Measurements from ENCODE around the gene SLC24A3. TPM values are rescaled to one million over a fixed set of nuclear protein-coding genes. Genes with fewer than 3 reads are reported as not detected.

Gene SLC24A3
- total and polyA plus RNA-seq, 2 of the 13 experiments (the other 11 are each of a cell fraction or from before 2014, with no cell fraction given), result not detected

DNA sequence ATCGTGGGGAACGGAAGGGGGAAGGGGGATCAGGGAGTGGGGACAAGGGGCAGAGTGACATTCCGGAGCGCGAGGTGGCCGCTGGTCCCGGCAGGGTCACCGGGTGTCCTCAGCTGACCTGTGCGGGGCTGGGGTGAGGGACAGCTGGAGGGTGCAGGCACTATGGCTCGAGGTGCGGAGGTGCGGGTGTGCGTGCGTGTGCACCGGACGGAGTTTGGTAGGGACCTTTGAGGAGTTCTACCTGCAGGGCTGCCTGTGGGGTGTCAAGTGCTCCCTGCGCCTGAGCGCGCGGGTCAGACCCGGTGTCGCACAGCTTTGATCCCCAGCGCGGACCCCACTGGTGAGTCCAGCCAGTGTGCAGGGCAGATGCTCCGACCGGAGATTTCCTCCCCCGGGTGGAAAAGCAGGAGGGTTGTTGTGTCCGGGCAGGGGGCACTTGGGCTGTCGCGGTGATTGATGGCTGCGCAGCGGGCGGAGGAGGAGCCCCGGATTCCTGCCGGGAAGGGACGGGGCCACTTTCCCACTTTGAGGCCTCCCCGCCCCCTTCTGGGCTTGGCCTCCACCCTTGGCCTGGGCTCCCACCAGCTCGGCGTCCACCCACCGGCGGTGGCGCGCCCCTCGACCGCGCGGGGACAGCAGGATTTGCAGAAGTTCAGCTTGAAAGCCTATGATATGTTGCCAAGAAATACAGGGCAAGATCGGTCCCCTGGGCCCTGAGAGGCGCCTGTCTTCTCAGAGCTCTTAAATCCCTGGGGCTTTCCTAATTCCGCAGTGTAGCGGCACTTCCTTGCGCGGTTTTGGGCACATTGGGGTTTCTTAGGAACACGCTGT is 546.3 kb downstream of the SLC24A3 start (continued):
- TF ChIP-seq ZNF432 (CRISPR knock-in tag; IDR thresholded peaks at IDR 0.05; ENCODE audit: borderline replicate concordance), result no peak
- no peak for TF ChIP-seq CAMTA2 (CRISPR knock-in tag; IDR thresholded peaks at IDR 0.05; ENCODE audit: borderline replicate concordance)
- TF ChIP-seq ZNF264 (CRISPR knock-in tag; IDR thresholded peaks at IDR 0.05), result no peak
- TF ChIP-seq, protein P1, sequence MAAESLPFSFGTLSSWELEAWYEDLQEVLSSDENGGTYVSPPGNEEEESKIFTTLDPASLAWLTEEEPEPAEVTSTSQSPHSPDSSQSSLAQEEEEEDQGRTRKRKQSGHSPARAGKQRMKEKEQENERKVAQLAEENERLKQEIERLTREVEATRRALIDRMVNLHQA (CRISPR knock-in tag; IDR thresholded peaks at IDR 0.05), result no peak
- TF ChIP-seq, protein P2, sequence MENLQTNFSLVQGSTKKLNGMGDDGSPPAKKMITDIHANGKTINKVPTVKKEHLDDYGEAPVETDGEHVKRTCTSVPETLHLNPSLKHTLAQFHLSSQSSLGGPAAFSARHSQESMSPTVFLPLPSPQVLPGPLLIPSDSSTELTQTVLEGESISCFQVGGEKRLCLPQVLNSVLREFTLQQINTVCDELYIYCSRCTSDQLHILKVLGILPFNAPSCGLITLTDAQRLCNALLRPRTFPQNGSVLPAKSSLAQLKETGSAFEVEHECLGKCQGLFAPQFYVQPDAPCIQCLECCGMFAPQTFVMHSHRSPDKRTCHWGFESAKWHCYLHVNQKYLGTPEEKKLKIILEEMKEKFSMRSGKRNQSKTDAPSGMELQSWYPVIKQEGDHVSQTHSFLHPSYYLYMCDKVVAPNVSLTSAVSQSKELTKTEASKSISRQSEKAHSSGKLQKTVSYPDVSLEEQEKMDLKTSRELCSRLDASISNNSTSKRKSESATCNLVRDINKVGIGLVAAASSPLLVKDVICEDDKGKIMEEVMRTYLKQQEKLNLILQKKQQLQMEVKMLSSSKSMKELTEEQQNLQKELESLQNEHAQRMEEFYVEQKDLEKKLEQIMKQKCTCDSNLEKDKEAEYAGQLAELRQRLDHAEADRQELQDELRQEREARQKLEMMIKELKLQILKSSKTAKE (CRISPR knock-in tag; IDR thresholded peaks at IDR 0.05; ENCODE audit: borderline replicate concordance), result no peak
- TF ChIP-seq ATF1 (CRISPR knock-in tag; IDR thresholded peaks at IDR 0.05), result no peak
- TF ChIP-seq MXI1 (IDR thresholded peaks at IDR 0.05; ENCODE audit: borderline replicate concordance, low read depth, low read length), result no peak
- TF ChIP-seq ELF3 (CRISPR knock-in tag; IDR thresholded peaks at IDR 0.05), result peak; percentile 50
- TF ChIP-seq MTF2 (CRISPR knock-in tag; IDR thresholded peaks at IDR 0.05; ENCODE audit: borderline replicate concordance), result peak; percentile 57; the same call in 1 of the 2 replicates
- no peak; the same call in 1 of the 2 replicates for TF ChIP-seq MEF2D (CRISPR knock-in tag; IDR thresholded peaks at IDR 0.05)
- TF ChIP-seq ZNF841 (CRISPR knock-in tag; IDR thresholded peaks at IDR 0.05; ENCODE audit: borderline replicate concordance), result no peak
- TF ChIP-seq, protein P3, sequence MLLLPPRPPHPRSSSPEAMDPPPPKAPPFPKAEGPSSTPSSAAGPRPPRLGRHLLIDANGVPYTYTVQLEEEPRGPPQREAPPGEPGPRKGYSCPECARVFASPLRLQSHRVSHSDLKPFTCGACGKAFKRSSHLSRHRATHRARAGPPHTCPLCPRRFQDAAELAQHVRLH (CRISPR knock-in tag; IDR thresholded peaks at IDR 0.05; ENCODE audit: borderline replicate concordance, low read depth), result 0 out of 2 replicates have a peak, but pooled peaks have one; percentile 43
- TF ChIP-seq, protein P4, sequence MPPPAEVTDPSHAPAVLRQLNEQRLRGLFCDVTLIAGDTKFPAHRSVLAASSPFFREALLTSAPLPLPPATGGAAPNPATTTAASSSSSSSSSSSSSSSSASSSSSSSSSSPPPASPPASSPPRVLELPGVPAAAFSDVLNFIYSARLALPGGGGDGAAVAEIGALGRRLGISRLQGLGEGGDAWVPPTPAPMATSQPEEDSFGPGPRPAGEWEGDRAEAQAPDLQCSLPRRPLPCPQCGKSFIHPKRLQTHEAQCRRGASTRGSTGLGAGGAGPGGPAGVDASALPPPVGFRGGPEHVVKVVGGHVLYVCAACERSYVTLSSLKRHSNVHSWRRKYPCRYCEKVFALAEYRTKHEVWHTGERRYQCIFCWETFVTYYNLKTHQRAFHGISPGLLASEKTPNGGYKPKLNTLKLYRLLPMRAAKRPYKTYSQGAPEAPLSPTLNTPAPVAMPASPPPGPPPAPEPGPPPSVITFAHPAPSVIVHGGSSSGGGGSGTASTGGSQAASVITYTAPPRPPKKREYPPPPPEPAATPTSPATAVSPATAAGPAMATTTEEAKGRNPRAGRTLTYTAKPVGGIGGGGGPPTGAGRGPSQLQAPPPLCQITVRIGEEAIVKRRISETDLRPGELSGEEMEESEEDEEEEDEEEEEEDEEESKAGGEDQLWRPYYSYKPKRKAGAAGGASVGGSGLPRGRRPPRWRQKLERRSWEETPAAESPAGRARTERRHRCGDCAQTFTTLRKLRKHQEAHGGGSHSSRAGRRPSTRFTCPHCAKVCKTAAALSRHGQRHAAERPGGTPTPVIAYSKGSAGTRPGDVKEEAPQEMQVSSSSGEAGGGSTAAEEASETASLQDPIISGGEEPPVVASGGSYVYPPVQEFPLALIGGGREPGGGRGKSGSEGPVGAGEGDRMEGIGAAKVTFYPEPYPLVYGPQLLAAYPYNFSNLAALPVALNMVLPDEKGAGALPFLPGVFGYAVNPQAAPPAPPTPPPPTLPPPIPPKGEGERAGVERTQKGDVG (CRISPR knock-in tag; IDR thresholded peaks at IDR 0.05; ENCODE audit: borderline replicate concordance), result 0 out of 2 replicates have a peak, but pooled peaks have one; percentile 39
- TF ChIP-seq MTA3 (CRISPR knock-in tag; IDR thresholded peaks at IDR 0.05), result no peak
- TF ChIP-seq, protein P5, sequence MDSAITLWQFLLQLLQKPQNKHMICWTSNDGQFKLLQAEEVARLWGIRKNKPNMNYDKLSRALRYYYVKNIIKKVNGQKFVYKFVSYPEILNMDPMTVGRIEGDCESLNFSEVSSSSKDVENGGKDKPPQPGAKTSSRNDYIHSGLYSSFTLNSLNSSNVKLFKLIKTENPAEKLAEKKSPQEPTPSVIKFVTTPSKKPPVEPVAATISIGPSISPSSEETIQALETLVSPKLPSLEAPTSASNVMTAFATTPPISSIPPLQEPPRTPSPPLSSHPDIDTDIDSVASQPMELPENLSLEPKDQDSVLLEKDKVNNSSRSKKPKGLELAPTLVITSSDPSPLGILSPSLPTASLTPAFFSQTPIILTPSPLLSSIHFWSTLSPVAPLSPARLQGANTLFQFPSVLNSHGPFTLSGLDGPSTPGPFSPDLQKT (CRISPR knock-in tag; IDR thresholded peaks at IDR 0.05; ENCODE audit: borderline replicate concordance), result no peak
- no peak for TF ChIP-seq ZC3H4 (CRISPR knock-in tag; IDR thresholded peaks at IDR 0.05; ENCODE audit: borderline replicate concordance)
- TF ChIP-seq ZNF253 (CRISPR knock-in tag; IDR thresholded peaks at IDR 0.05; ENCODE audit: borderline replicate concordance), result 0 out of 2 replicates have a peak, but pooled peaks have one; percentile 47
- 0 out of 2 replicates have a peak, but pooled peaks have one; percentile 6 for TF ChIP-seq ZBTB20 (CRISPR knock-in tag; IDR thresholded peaks at IDR 0.05; ENCODE audit: borderline replicate concordance, low read depth)
- no peak for TF ChIP-seq ZNF30 (CRISPR knock-in tag; IDR thresholded peaks at IDR 0.05)
- no peak for TF ChIP-seq ZSCAN22 (CRISPR knock-in tag; IDR thresholded peaks at IDR 0.05)
- TF ChIP-seq MED13 (CRISPR knock-in tag; IDR thresholded peaks at IDR 0.05), result no peak
- peak; percentile 100 for TF ChIP-seq HOXD1 (CRISPR knock-in tag; IDR thresholded peaks at IDR 0.05)
- no peak for TF ChIP-seq ZNF713 (CRISPR knock-in tag; IDR thresholded peaks at IDR 0.05)
